HG03280 (cell line): Measurements from ENCODE around the gene CNTN5.

Experiments
- ATAC-seq: cut with Tn5 transposase; IDR thresholded peaks from one replicate; pipeline ENCODE4 v1.9.1; 2021; ENCODE audit warnings: mild to moderate bottlenecking, moderate library complexity; ENCODE audit not compliant: unreplicated experiment

Gene CNTN5

GRCh38 chr11:99501655-99502054, 480.9 kb downstream of the CNTN5 start:
- no peak for ATAC-seq

GRCh38 chr11:99505316-99505715, 484.6 kb downstream of the CNTN5 start:
- ATAC-seq: no peak

DNA sequence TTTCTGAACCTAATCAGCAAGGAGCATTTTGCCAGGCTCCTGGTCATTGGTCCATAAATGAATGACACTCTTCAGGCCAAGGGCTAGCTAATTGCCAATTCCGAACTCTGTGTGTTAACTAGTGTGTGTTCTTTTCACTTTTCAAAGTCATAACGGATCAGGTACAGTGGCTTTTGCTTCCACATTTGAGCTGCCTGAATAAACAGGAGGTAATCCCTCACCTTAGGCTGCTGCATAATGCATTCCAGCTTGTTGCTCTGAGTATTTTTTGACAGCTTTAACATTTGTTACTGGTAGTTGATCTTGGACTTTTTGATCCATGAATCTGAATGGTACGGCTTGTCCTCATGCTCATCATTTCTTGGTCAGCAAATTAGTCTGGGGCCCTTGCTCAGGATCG, 485.1 kb downstream of the CNTN5 start:
- no peak for ATAC-seq

- ATAC-seq: no peak
Observed at GRCh38 chr11:99509863-99510262, 489.1 kb downstream of the CNTN5 start.

- ATAC-seq: no peak
Observed at GRCh38 chr11:99513368-99513767, 492.6 kb downstream of the CNTN5 start.

GRCh38 chr11:99519095-99519494, 498.3 kb downstream of the CNTN5 start:
- ATAC-seq: no peak

DNA sequence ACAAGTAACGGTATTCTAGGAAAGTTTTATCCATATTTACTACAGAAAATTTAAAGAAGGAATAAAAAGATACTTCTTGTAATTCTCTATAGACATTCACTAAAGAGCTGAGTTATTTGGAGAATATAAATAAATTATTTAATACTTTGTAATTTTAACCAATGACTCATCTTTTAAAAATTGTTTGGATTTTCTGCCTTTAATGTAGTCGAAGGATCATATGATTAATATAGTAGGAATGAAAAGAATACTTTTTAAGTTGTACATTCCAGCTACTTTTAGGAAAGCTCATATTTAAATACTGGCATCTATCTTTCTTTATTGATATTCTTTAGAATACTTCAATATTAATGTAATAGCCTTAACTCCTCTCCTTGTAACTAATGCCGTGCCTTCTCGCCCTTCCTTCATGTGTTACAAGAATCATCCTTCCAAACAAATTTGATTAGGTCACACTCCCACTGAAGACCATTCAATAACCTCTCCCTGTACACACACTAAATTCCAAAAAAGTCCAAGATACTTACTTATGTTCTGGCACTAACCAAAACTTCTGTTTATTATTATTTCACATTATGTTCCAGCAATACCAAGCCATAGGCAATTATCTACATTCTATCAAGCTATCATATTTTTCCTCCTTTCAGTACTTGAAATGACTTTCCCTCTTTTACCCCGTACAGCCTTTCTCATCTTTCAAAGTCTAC, 501.9 kb downstream of the CNTN5 start:
- no peak for ATAC-seq

DNA sequence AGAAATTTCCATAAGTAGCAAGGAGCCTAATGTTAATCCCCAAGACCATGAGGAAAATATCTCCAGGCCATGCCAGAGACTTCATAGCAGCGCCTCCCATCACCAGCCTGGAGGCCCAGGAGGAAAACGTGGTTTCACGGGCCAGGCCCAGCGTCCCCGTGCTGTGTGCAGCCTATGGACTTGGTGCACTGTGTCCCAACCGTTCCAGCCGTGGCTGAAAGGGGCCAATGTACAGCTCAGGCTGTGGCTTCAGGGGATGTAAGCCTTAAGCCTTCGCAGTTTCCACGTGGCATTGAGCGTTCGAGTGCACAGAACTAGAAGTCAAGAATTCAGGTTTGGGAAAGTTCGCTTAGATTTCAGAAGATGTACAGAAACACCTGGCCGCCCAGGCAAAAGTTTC, 510.7 kb downstream of the CNTN5 start:
- no peak for ATAC-seq

GRCh38 chr11:99534812-99535211, 514.1 kb downstream of the CNTN5 start:
- no peak for ATAC-seq

DNA sequence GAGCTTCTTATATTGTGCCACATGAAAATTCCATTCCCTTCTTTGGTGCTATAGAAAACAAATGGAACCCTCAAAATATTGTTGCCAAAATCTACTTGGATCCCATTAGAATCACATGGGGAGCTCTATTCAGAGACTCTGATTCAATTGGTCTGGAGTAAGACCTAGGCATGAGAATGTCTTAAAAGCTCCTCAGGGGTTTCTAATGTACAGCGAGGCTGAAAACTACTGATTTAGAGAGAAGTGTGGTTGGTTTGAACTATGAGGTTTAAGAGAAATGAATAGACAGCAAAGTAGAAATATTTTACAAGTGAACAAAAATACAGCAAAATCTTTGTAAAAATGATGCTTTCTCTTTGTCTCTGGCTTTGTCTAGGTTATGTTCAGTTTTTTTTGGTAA, 514.7 kb downstream of the CNTN5 start:
- no peak for ATAC-seq

DNA sequence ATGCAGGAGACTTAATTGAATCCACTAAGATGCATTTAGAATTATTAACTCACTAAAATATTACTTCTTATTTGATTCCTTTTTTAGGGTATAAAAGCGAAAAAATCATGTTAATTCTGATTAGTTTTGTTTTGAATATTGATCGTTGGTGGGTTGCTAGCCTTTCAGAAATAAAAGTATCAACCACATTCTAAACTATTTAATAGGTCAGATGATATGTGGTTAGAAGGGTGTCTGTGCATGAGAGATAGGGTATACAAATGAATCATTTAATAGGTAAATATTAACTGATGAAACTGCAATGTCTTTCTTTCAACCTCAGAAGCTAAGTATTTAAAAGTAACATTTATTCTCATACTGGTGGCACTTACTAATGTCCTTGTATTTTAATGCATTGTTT, 515.1 kb downstream of the CNTN5 start:
- ATAC-seq: no peak

GRCh38 chr11:99537681-99538080, 516.9 kb downstream of the CNTN5 start:
- ATAC-seq: no peak

DNA sequence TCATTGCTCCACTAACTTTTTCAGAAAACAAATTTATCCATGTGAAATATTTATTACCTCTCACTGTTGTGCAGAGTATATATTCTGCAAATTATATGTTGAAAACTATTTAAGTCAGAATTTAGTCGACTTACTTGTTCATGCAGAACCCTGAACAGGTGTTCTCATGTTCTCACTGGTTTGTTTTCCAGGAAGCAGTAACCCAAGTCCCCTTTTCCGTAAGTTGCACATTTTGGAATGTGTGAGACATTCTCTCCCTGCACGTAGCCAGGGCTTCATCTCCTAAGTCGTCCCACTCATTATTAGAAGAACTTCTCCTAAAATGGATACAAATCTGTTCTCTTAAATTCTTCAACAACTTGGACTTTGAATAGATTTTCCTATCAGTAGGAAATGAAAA, 524.9 kb downstream of the CNTN5 start:
- ATAC-seq: no peak

- no peak for ATAC-seq
Observed at GRCh38 chr11:99548264-99548663, 527.5 kb downstream of the CNTN5 start.

DNA sequence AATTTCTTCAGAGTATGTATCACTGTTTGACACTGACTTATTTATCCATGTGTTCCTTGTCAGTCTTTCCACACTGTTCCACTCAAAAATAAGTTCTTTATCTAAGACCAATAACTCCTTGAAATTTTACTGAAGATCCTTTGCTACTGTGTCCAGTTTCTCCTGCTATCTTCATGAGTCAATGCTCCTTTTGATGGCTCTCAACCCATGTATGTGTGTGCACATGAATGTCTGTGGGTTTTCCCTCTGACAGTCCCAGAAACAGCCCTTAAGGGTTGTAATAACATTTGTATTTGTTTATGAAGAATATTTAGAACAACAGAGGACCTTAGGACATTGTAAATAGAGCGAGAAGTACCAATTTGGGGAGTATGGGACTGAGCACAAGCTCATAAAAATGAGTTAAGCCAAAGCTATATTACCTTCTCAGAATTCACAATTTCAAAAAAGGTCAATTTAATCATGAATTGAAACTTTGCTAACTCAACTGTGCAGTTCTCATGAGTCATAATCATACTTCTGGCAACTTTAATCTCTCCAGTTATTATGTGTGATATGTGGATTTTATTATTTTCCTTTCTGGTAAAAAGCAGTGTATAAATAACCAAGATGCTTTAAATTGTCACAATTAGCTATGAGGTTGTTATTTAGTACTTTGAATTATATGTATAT, 533.6 kb downstream of the CNTN5 start:
- no peak for ATAC-seq

GRCh38 chr11:99555486-99555885, 534.7 kb downstream of the CNTN5 start:
- ATAC-seq: no peak

GRCh38 chr11:99565333-99565732, 544.6 kb downstream of the CNTN5 start:
- ATAC-seq: no peak

DNA sequence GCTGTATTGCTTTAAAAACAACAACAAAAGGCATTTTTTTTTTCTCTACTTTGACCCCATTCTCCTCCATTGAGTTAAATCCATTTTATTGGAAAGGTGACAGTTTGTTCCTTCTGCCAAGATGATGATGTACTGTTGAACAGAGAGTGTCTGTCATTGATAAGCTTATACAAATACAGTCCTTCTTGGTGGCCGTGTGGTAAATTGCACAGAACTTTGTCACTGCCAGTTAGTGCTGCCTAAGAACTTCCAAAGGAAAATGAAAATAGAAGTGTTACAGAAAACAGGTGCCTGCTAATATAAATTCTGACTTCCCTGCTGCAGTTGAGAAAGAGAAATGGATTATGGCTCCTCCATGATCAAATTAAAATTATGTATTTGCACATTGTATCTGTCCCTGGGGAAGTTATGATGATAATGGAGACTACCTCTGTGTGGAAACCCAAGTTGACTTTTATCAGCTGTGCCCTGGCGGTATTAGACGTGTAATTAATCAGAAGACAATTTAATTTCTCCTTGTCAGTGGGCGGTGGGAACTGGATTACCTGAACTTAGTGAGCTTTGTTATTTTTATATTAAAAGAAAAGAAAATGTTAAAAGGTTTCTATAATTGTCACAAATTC, 546.7 kb downstream of the CNTN5 start:
- no peak for ATAC-seq

DNA sequence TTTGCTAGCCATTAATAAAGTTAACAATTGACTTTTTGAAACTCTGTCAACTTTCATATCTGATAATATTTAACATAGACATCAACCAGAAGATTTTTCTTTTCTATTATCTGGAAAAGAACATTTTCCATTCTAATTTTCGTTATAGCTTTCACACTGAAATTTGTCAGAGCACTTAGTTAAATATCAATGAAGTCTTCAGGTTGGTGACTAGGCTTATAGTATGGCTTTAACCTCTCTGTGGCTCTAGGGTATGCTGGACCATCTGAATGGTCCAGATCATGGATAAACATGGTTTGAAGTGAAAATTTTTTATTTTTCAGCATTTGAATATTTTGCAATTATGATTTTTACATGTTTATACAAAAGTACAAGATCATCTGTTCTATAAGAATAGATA, 548.1 kb downstream of the CNTN5 start:
- ATAC-seq: no peak

GRCh38 chr11:99571094-99571493, 550.3 kb downstream of the CNTN5 start:
- no peak for ATAC-seq

DNA sequence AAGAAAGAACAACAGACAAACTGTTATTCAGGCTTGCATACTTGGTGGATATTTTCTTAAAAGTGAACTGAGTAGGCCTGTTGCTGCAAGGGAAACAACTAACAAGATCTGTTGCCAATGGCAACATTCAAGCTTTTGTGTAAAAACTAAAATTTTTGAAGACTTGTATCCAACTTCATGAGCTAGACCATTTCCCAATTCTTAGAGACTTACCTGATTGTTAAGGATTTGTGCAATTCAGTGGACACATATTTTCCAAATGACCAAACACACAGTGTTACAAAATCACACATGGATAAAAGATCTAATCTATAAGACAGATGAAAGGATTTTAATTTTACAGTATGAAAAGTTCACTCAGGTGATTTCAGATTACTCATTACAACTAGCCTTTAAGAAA, 564.1 kb downstream of the CNTN5 start:
- ATAC-seq: no peak

DNA sequence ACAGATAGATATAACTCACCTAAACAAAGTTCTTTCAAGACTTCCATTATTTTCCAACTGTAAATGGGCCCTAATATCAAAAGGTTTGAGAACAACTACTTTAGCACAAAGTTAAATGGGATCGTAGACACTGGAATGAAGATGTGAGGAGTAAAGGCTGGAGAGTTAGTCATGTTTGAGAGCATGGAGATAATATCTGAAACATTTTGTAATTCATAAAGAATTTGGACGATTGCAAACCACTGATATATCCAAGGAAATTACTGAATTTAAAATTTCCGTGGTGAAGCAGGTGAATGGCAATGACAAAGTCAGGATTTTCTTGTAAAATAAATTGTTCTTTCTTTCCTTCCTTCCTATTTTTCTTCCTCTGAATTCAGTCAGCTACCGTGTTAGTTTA, 564.9 kb downstream of the CNTN5 start:
- ATAC-seq: no peak
